Measurements from ENCODE around the gene ZBTB24.
A peak's percentile ranks its signal among the peaks of the same experiment; 100 is the strongest.

ZBTB24 gene

GRCh38 chr6:109449064-109449794, 33.8 kb downstream of the ZBTB24 start:
- DNase-seq = no peak

GRCh38 chr6:109448615-109449014, 34.4 kb downstream of the ZBTB24 start:
- DNase-seq = no peak

- no peak for DNase-seq
These were observed 35.0 kb downstream of the ZBTB24 start for GRCh38 chr6:109447878-109448555.

- DNase-seq = no peak
These were observed 35.9 kb downstream of the ZBTB24 start for GRCh38 chr6:109447087-109447486.

- DNase-seq = no peak
These were observed 36.5 kb downstream of the ZBTB24 start for GRCh38 chr6:109446541-109446940.

- DNase-seq = no peak
These were observed 36.9 kb downstream of the ZBTB24 start for GRCh38 chr6:109446072-109446471.

GRCh38 chr6:109445382-109445781, 37.6 kb downstream of the ZBTB24 start:
- no peak for DNase-seq

- DNase-seq = no peak
These were observed 39.5 kb downstream of the ZBTB24 start for GRCh38 chr6:109443425-109443950.

- DNase-seq = no peak
These were observed 40.6 kb downstream of the ZBTB24 start for GRCh38 chr6:109442393-109442924.

- peak; percentile 67 for DNase-seq
These were observed 41.8 kb downstream of the ZBTB24 start for GRCh38 chr6:109441069-109441816.

GRCh38 chr6:109440331-109441068, 42.5 kb downstream of the ZBTB24 start, which contains the start of the genes PPIL6 and SMPD2:
TSS of gene PPIL6 (minus strand) at chr6:109440628. CDS start at chr6:109440590, 38 bp downstream.
TSS of gene SMPD2 (plus strand) at chr6:109440724. CDS start at chr6:109441122, 398 bp downstream.
- peak; percentile 88 for DNase-seq

GRCh38 chr6:109436041-109436440, 47.0 kb downstream of the ZBTB24 start:
- DNase-seq = no peak

GRCh38 chr6:109434456-109434855, 48.6 kb downstream of the ZBTB24 start:
- no peak for DNase-seq

GRCh38 chr6:109429496-109429895, 53.5 kb downstream of the ZBTB24 start:
- no peak for DNase-seq

- peak; percentile 82 for DNase-seq
These were observed 54.0 kb downstream of the ZBTB24 start for GRCh38 chr6:109428889-109429477.

GRCh38 chr6:109424946-109425345, 58.1 kb downstream of the ZBTB24 start:
- DNase-seq = no peak

- no peak for DNase-seq
These were observed 61.8 kb downstream of the ZBTB24 start for GRCh38 chr6:109421184-109421583.

GRCh38 chr6:109420751-109421150, 62.3 kb downstream of the ZBTB24 start:
- no peak for DNase-seq

GRCh38 chr6:109417646-109418045, 65.4 kb downstream of the ZBTB24 start:
- no peak for DNase-seq
